ENCODE measurements around the gene RBM22. TPM values are rescaled to one million over a fixed set of nuclear protein-coding genes. Genes with fewer than 3 reads are reported as not detected.

The RBM22 gene
- total RNA-seq, 1 experiment from 2014 or later = 31.6 TPM

- Histone ChIP-seq H3K79me2 (ENCODE audit: low read length) (no peaks in the 10 kb centered on the region), H3K36me3 (ENCODE audit: low read depth, low read length) (peaks cover 44% of the 10 kb centered on the region), H2AFZ (ENCODE audit: low read length) (no peak overlapping the region), H3K27me3 (ENCODE audit: low read length) (no peaks in the 10 kb centered on the region), H3K9me3 (ENCODE audit: low read length) (no peaks in the 10 kb centered on the region), H4K20me1 (ENCODE audit: low read length) (no peaks in the 10 kb centered on the region), H3K9ac (ENCODE audit: low read length) (no peak overlapping the region), H3K4me3 (ENCODE audit: low read length) (no peak overlapping the region), H3K9me2 (replicated peaks; ENCODE audit: low read length) (no peaks in the 10 kb centered on the region), H3K4me1 (ENCODE audit: insufficient read depth, low read length) (no peaks in the 10 kb centered on the region), H3F3A (ENCODE audit: low read length, unreplicated experiment) (no peaks in the 10 kb centered on the region), H3K27ac (ENCODE audit: low read length) (no peak overlapping the region), H3K4me2 (ENCODE audit: low read length) (no peak overlapping the region)
- ATAC-seq = no peak
- intact Hi-C loops (cut with micrococcal nuclease) = no loop called here
- ChIA-PET POLR2A (ENCODE audit: unreplicated experiment) (no interaction called here), CTCF (no interaction called here)
- no peak for DNase-seq
- BruUV-seq (replicated peaks) = no TSS peak
- no peak for TF ChIP-seq CTCF (conservative IDR thresholded peaks at IDR 0.05; ENCODE audit: low read depth, low read length)
- TF ChIP-seq EZH2phosphoT487 (IDR thresholded peaks at IDR 0.05; ENCODE audit: borderline replicate concordance, low read length) = no peak
- no peak for TF ChIP-seq EZH2 (IDR thresholded peaks at IDR 0.05; ENCODE audit: low read length, unreplicated experiment)
These were observed 10.1 kb downstream of the RBM22 start for GRCh38 chr5:150690760-150691159.

GRCh38 chr5:150689120-150689519 is 11.7 kb downstream of the RBM22 start:
- ATAC-seq = no peak
- Histone ChIP-seq H3K27me3 (ENCODE audit: low read length) (no peaks in the 10 kb centered on the region), H3K27ac (ENCODE audit: low read length) (no peak overlapping the region), H3K4me3 (ENCODE audit: low read length) (no peak overlapping the region), H3F3A (ENCODE audit: low read length, unreplicated experiment) (no peaks in the 10 kb centered on the region), H4K20me1 (ENCODE audit: low read length) (no peaks in the 10 kb centered on the region), H3K9me3 (ENCODE audit: low read length) (no peaks in the 10 kb centered on the region), H3K4me2 (ENCODE audit: low read length) (no peak overlapping the region), H3K9me2 (replicated peaks; ENCODE audit: low read length) (no peaks in the 10 kb centered on the region), H3K79me2 (ENCODE audit: low read length) (no peaks in the 10 kb centered on the region), H2AFZ (ENCODE audit: low read length) (no peak overlapping the region), H3K4me1 (ENCODE audit: insufficient read depth, low read length) (no peaks in the 10 kb centered on the region), H3K9ac (ENCODE audit: low read length) (no peak overlapping the region), H3K36me3 (ENCODE audit: low read depth, low read length) (peaks cover 29% of the 10 kb centered on the region)
- TF ChIP-seq EZH2phosphoT487 (IDR thresholded peaks at IDR 0.05; ENCODE audit: borderline replicate concordance, low read length) = no peak
- no peak for TF ChIP-seq CTCF (conservative IDR thresholded peaks at IDR 0.05; ENCODE audit: low read depth, low read length)
- TF ChIP-seq EZH2 (IDR thresholded peaks at IDR 0.05; ENCODE audit: low read length, unreplicated experiment) = no peak
- ChIA-PET POLR2A (ENCODE audit: unreplicated experiment) (no interaction called here), CTCF (no interaction called here)
- DNase-seq = no peak
- intact Hi-C loops (cut with micrococcal nuclease) = no loop called here
- no TSS peak for BruUV-seq (replicated peaks)

- CTCF ChIA-PET = no interaction called here
- peaks cover 11% of the 10 kb centered on the region; the same call in 1 of the 2 replicates for H3K4me1 ChIP-seq (ENCODE audit: insufficient read depth, low read length)
- H3K9ac ChIP-seq (ENCODE audit: low read length) = no peak overlapping the region
- no TSS peak for BruUV-seq (replicated peaks)
- H4K20me1 ChIP-seq (ENCODE audit: low read length) = no peaks in the 10 kb centered on the region
- no peaks in the 10 kb centered on the region for H3K27me3 ChIP-seq (ENCODE audit: low read length)
- H2AFZ ChIP-seq (ENCODE audit: low read length) = no peak overlapping the region
- POLR2A ChIA-PET (ENCODE audit: unreplicated experiment) = no interaction called here
- no peaks in the 10 kb centered on the region for H3K9me3 ChIP-seq (ENCODE audit: low read length)
- H3K27ac ChIP-seq (ENCODE audit: low read length) = no peak overlapping the region
- no peaks in the 10 kb centered on the region for H3K79me2 ChIP-seq (ENCODE audit: low read length)
- H3K36me3 ChIP-seq (ENCODE audit: low read depth, low read length) = no peaks in the 10 kb centered on the region
- no peaks in the 10 kb centered on the region for H3K9me2 ChIP-seq (replicated peaks; ENCODE audit: low read length)
- ATAC-seq (no peak), DNase-seq (no peak)
- no peaks in the 10 kb centered on the region for H3F3A ChIP-seq (ENCODE audit: low read length, unreplicated experiment)
- H3K4me3 ChIP-seq (ENCODE audit: low read length) = no peak overlapping the region
- TF ChIP-seq CTCF (conservative IDR thresholded peaks at IDR 0.05; ENCODE audit: low read depth, low read length) = no peak
- no peak for TF ChIP-seq EZH2 (IDR thresholded peaks at IDR 0.05; ENCODE audit: low read length, unreplicated experiment)
- TF ChIP-seq EZH2phosphoT487 (IDR thresholded peaks at IDR 0.05; ENCODE audit: borderline replicate concordance, low read length) = no peak
- intact Hi-C loops (cut with micrococcal nuclease) = no loop called here
- H3K4me2 ChIP-seq (ENCODE audit: low read length) = no peak overlapping the region
These were observed 24.3 kb downstream of the RBM22 start for GRCh38 chr5:150676578-150676977.

Data from PC-3 (cell line).